HepG2 (cell line): ENCODE data around the gene ALDOA. TPM values are rescaled to one million over a fixed set of nuclear protein-coding genes. Genes with fewer than 3 reads are reported as not detected.

Source experiments
- ARNT ChIP-seq: fragments of 450-650 bp; IDR thresholded peaks from 2 replicates; pipeline ENCODE4 v1.6.1; 2017
- ASH2L ChIP-seq: fragments of 300-600, 200-600 bp; sonication (generic); IDR thresholded peaks from 2 replicates; pipeline ENCODE4 v1.7.0; 2017; ENCODE audit warnings: low read depth, mild to moderate bottlenecking, moderate library complexity, mixed read lengths, low read length; ENCODE audit not compliant: insufficient read length
- GFI1 ChIP-seq: sonication (generic); formaldehyde crosslinking; IDR thresholded peaks from 2 replicates; pipeline ENCODE4 v1.5.0; 2020; ENCODE audit warnings: missing genetic modification reagents, mild to moderate bottlenecking, borderline replicate concordance
- HES4 ChIP-seq: sonication (generic); formaldehyde crosslinking; IDR thresholded peaks from 2 replicates; pipeline ENCODE4 v1.9.0; 2021; ENCODE audit warnings: mild to moderate bottlenecking, missing genetic modification reagents, borderline replicate concordance
- HNRNPL ChIP-seq: fragments of 200-400 bp; formaldehyde crosslinking; IDR thresholded peaks from 2 replicates; pipeline ENCODE4 v1.6.1; 2017; ENCODE audit warnings: mild to moderate bottlenecking, low read depth, low read length
- MTF1 ChIP-seq: sonication (generic); formaldehyde crosslinking; IDR thresholded peaks from 2 replicates; pipeline ENCODE4 v1.5.0; 2020; ENCODE audit warnings: missing genetic modification reagents
- MTF2 ChIP-seq: sonication (generic); formaldehyde crosslinking; IDR thresholded peaks from 2 replicates; pipeline ENCODE4 v1.5.0; 2020; ENCODE audit warnings: missing genetic modification reagents, borderline replicate concordance
- PCBP2 ChIP-seq: fragments of 200-400 bp; formaldehyde crosslinking; optimal IDR thresholded peaks from 2 replicates; pipeline ENCODE3; 2018; ENCODE audit warnings: low read length, low read depth; ENCODE audit not compliant: poor library complexity, severe bottlenecking
- SIX4 ChIP-seq: sonication (generic); formaldehyde crosslinking; IDR thresholded peaks from 2 replicates; pipeline ENCODE4 v1.4.0; 2020; ENCODE audit warnings: missing genetic modification reagents
- YY1 ChIP-seq: IDR thresholded peaks from 2 replicates; pipeline ENCODE4 v1.6.1; 2011; ENCODE audit warnings: low read length, low read depth, moderate library complexity, mild to moderate bottlenecking; ENCODE audit not compliant: insufficient read depth, insufficient replicate concordance
- ZNF160 ChIP-seq: sonication (generic); formaldehyde crosslinking; IDR thresholded peaks from 2 replicates; pipeline ENCODE4 v1.8.0; 2022; ENCODE audit warnings: mild to moderate bottlenecking, inconsistent platforms, missing genetic modification reagents
- ZNF614 ChIP-seq: IDR thresholded peaks from 2 replicates; pipeline ENCODE4 v1.6.1; 2018; ENCODE audit warnings: missing biosample characterization, missing genetic modification reagents, inconsistent platforms, borderline replicate concordance
- ZNF737 ChIP-seq: sonication (generic); formaldehyde crosslinking; IDR thresholded peaks from 2 replicates; pipeline ENCODE4 v1.5.0; 2020; ENCODE audit warnings: missing genetic modification reagents, mild to moderate bottlenecking, borderline replicate concordance
- ZNF75D ChIP-seq: sonication (generic); formaldehyde crosslinking; IDR thresholded peaks from 2 replicates; pipeline ENCODE4 v1.8.1; 2023; ENCODE audit warnings: missing genetic modification reagents, mild to moderate bottlenecking, borderline replicate concordance
- ZNF780A ChIP-seq: sonication (generic); formaldehyde crosslinking; IDR thresholded peaks from 2 replicates; pipeline ENCODE4 v1.8.0; 2022; ENCODE audit warnings: mild to moderate bottlenecking, missing genetic modification reagents, moderate library complexity
- ZNF839 ChIP-seq: sonication (generic); formaldehyde crosslinking; IDR thresholded peaks from 2 replicates; pipeline ENCODE4 v1.4.0; 2020; ENCODE audit warnings: missing genetic modification reagents, mild to moderate bottlenecking, borderline replicate concordance
- polyA plus RNA-seq, 8 experiments: library from polyadenylated mRNA; depleted of rRNA in 3 of 8; stranded (reverse) in 7 of 8; unstranded in 1 of 8; fragments of >200 nt; fragmentation: Illumina TruSeq in 4 of 8; extraction: Trizol in 4 of 8; gene quantifications; 2 replicates each; pipeline versions ENCODE4 v1.2.1 to v1.2.3, GENCODE V29; 2011 to 2016; ENCODE audit warnings: low read depth in 4 of 8, missing spikeins in 1 of 8, mixed read lengths in 1 of 8; ENCODE audit not compliant: insufficient read depth in 1 of 8
- total RNA-seq, 5 experiments: library from RNA; depleted of rRNA; stranded (reverse); fragments of >200 nt; fragmentation: Illumina TruSeq; extraction: Trizol; gene quantifications; 2 replicates each; pipeline ENCODE4 v1.2.3, GENCODE V29; 2016; ENCODE audit warnings: low read depth in 1 of 5
- TF ChIP-seq, protein P1 (sequence below): sonication (generic); formaldehyde crosslinking; IDR thresholded peaks from 2 replicates; pipeline ENCODE4 v1.4.0; 2020; ENCODE audit warnings: missing genetic modification reagents, borderline replicate concordance
- TF ChIP-seq, protein P2 (sequence below): sonication (generic); formaldehyde crosslinking; IDR thresholded peaks from 2 replicates; pipeline ENCODE4 v1.4.0; 2020; ENCODE audit warnings: missing genetic modification reagents
- TF ChIP-seq, protein P3 (sequence below): sonication (generic); formaldehyde crosslinking; IDR thresholded peaks from 2 replicates; pipeline ENCODE4 v1.9.0; 2021; ENCODE audit warnings: missing genetic modification reagents, mild to moderate bottlenecking, borderline replicate concordance
- TF ChIP-seq, protein P4 (sequence below): sonication (generic); formaldehyde crosslinking; IDR thresholded peaks from 2 replicates; pipeline ENCODE4 v1.5.0; 2020; ENCODE audit warnings: mild to moderate bottlenecking, missing genetic modification reagents

The ALDOA gene
- total and polyA plus RNA-seq, 2 of the 13 experiments (the other 11 are each of a cell fraction or from before 2014, with no cell fraction given), result 925 to 1,884 TPM

DNA sequence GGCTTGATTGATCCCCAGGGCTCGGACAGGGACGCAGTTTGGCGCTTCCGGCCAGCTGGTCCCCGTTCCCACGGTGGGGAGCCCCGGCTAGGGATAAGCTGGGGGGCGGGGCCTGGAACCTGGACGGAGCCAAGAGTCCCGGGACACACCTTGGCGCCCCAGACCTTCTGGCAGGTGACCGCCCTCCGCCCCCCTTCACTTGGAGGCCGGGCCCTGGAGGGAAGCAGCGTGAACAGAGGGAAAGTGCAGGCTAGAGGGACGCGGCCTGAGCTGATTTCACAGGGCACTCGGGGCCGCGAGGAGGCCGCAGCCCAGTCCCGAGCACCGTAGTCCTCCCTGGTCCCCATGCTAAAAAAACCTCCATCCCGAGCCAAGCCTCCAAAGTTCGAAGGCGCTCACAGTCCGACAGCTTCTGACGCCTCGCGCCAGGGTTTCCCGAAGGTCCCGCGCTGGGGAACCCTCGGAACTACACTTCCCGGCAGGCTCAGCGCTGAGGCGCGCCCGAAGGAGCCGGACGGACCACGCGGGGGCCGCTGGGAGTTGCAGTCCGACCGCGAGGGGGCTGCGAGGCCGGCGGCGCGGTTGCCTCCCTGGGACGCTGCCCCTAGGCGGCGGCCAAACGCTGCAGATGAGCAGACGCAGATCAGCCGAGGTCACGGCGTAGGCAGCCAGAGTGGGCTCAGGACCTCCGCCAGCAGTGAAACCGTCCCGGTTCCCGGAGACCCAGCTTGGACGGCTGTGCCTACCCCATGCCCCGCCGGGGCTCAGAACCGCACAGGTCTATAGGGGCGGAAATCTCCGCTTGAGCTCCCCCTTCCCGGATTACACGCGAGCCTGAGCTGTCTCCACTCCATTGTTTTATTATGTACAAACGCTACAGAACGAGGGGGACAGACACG lies 26.2 kb downstream of the ALDOA start, which contains the start of gene TBX6 (continued):
- no peak for TF ChIP-seq ASH2L
- TF ChIP-seq ZNF75D (CRISPR knock-in tag), result no peak
- TF ChIP-seq MTF1 (CRISPR knock-in tag), result no peak
- no peak for TF ChIP-seq ZNF780A (CRISPR knock-in tag)
- TF ChIP-seq, protein P1, sequence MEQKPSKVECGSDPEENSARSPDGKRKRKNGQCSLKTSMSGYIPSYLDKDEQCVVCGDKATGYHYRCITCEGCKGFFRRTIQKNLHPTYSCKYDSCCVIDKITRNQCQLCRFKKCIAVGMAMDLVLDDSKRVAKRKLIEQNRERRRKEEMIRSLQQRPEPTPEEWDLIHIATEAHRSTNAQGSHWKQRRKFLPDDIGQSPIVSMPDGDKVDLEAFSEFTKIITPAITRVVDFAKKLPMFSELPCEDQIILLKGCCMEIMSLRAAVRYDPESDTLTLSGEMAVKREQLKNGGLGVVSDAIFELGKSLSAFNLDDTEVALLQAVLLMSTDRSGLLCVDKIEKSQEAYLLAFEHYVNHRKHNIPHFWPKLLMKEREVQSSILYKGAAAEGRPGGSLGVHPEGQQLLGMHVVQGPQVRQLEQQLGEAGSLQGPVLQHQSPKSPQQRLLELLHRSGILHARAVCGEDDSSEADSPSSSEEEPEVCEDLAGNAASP, result peak; percentile 99
- TF ChIP-seq ZNF839, result no peak
- TF ChIP-seq ZNF160 (CRISPR knock-in tag), result no peak; the same call in 1 of the 2 replicates
- no peak for TF ChIP-seq PCBP2
- peak; percentile 50; the same call in 1 of the 2 replicates for TF ChIP-seq SIX4 (CRISPR knock-in tag)
- TF ChIP-seq, protein P2, sequence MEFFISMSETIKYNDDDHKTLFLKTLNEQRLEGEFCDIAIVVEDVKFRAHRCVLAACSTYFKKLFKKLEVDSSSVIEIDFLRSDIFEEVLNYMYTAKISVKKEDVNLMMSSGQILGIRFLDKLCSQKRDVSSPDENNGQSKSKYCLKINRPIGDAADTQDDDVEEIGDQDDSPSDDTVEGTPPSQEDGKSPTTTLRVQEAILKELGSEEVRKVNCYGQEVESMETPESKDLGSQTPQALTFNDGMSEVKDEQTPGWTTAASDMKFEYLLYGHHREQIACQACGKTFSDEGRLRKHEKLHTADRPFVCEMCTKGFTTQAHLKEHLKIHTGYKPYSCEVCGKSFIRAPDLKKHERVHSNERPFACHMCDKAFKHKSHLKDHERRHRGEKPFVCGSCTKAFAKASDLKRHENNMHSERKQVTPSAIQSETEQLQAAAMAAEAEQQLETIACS (CRISPR knock-in tag), result peak; percentile 65
- TF ChIP-seq YY1, result peak; percentile 80
- TF ChIP-seq, protein P3, sequence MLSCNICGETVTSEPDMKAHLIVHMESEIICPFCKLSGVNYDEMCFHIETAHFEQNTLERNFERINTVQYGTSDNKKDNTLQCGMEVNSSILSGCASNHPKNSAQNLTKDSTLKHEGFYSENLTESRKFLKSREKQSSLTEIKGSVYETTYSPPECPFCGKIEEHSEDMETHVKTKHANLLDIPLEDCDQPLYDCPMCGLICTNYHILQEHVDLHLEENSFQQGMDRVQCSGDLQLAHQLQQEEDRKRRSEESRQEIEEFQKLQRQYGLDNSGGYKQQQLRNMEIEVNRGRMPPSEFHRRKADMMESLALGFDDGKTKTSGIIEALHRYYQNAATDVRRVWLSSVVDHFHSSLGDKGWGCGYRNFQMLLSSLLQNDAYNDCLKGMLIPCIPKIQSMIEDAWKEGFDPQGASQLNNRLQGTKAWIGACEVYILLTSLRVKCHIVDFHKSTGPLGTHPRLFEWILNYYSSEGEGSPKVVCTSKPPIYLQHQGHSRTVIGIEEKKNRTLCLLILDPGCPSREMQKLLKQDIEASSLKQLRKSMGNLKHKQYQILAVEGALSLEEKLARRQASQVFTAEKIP (CRISPR knock-in tag), result peak; percentile 19; the same call in 1 of the 2 replicates
- TF ChIP-seq, protein P4, sequence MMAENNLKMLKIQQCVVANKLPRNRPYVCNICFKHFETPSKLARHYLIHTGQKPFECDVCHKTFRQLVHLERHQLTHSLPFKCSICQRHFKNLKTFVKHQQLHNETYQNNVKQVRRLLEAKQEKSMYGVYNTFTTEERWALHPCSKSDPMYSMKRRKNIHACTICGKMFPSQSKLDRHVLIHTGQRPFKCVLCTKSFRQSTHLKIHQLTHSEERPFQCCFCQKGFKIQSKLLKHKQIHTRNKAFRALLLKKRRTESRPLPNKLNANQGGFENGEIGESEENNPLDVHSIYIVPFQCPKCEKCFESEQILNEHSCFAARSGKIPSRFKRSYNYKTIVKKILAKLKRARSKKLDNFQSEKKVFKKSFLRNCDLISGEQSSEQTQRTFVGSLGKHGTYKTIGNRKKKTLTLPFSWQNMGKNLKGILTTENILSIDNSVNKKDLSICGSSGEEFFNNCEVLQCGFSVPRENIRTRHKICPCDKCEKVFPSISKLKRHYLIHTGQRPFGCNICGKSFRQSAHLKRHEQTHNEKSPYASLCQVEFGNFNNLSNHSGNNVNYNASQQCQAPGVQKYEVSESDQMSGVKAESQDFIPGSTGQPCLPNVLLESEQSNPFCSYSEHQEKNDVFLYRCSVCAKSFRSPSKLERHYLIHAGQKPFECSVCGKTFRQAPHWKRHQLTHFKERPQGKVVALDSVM (CRISPR knock-in tag), result peak; percentile 71
- peak; percentile 77 for TF ChIP-seq ZNF614 (CRISPR knock-in tag)
- peak; percentile 28; the same call in 1 of the 2 replicates for TF ChIP-seq HES4 (CRISPR knock-in tag)
- TF ChIP-seq MTF2 (CRISPR knock-in tag), result no peak; the same call in 1 of the 2 replicates
- TF ChIP-seq HNRNPL, result no peak; the same call in 1 of the 2 replicates
- no peak for TF ChIP-seq ARNT
- TF ChIP-seq ZNF737, result no peak
- 0 out of 2 replicates have a peak, but pooled peaks have one; percentile 77 for TF ChIP-seq GFI1 (CRISPR knock-in tag)
